H9 (cell line): ENCODE data around the gene SSBP3. TPM values are rescaled to one million over a fixed set of nuclear protein-coding genes. Genes with fewer than 3 reads are reported as not detected.

Source experiments
- DNase-seq: peaks from one replicate; pipeline ENCODE4 v3.0.0-alpha.2; 2017
- H2AFZ ChIP-seq: one replicate; pipeline ENCODE4 v1.6.1; 2013; ENCODE audit warnings: mild to moderate bottlenecking, low read length, control low read depth, moderate library complexity
- H2AK5ac ChIP-seq: 2 replicates; pipeline ENCODE4 v1.6.1; 2013; ENCODE audit warnings: low read length, control low read depth, mixed read lengths; ENCODE audit not compliant: insufficient read length
- H2BK120ac ChIP-seq: one replicate; pipeline ENCODE4 v1.6.1; 2013; ENCODE audit warnings: low read depth, mild to moderate bottlenecking, low read length, control low read depth, inconsistent platforms; ENCODE audit not compliant: poor library complexity, severe bottlenecking
- H2BK12ac ChIP-seq: 2 replicates; pipeline ENCODE4 v1.6.1; 2013; ENCODE audit warnings: low read length, control low read depth, mixed read lengths, low read depth; ENCODE audit not compliant: insufficient read length
- H2BK15ac ChIP-seq: 2 replicates; pipeline ENCODE4 v1.6.1; 2013; ENCODE audit warnings: low read depth, low read length, control low read depth
- H2BK20ac ChIP-seq: one replicate; pipeline ENCODE4 v1.6.1; 2013; ENCODE audit warnings: low read depth, mild to moderate bottlenecking, low read length, control low read depth, inconsistent platforms; ENCODE audit not compliant: poor library complexity, severe bottlenecking
- H2BK5ac ChIP-seq: 2 replicates; pipeline ENCODE4 v1.6.1; 2013; ENCODE audit warnings: low read length, control low read depth, mixed read lengths; ENCODE audit not compliant: insufficient read length
- H3K14ac ChIP-seq: 2 replicates; pipeline ENCODE4 v1.6.1; 2013; ENCODE audit warnings: low read length, control low read depth; ENCODE audit not compliant: insufficient read depth
- H3K18ac ChIP-seq: 2 replicates; pipeline ENCODE4 v1.6.1; 2013; ENCODE audit warnings: low read depth, mild to moderate bottlenecking, mixed read lengths, low read length, control low read depth; ENCODE audit not compliant: insufficient read length
- H3K23ac ChIP-seq: 2 replicates; pipeline ENCODE4 v1.6.1; 2013; ENCODE audit warnings: low read length, control low read depth, mixed read lengths, low read depth; ENCODE audit not compliant: insufficient read length
- H3K23me2 ChIP-seq: 2 replicates; pipeline ENCODE4 v1.6.1; 2013; ENCODE audit warnings: low read depth, mild to moderate bottlenecking, mixed read lengths, low read length, control low read depth; ENCODE audit not compliant: insufficient read length, poor library complexity, severe bottlenecking
- H3K27ac ChIP-seq: 2 replicates; pipeline ENCODE4 v1.5.1; 2013; ENCODE audit warnings: low read length, control low read depth, mixed read lengths, low read depth; ENCODE audit not compliant: insufficient read length
- H3K27me3 ChIP-seq: 2 replicates; pipeline ENCODE4 v1.6.1; 2013; ENCODE audit warnings: low read length, control low read depth, inconsistent platforms; ENCODE audit not compliant: insufficient read depth
- H3K4ac ChIP-seq: 2 replicates; pipeline ENCODE4 v1.6.1; 2013; ENCODE audit warnings: low read depth, mild to moderate bottlenecking, control low read depth, inconsistent platforms, low read length, moderate library complexity
- H3K4me1 ChIP-seq: 2 replicates; pipeline ENCODE4 v1.6.1; 2013; ENCODE audit warnings: low read length, control low read depth, inconsistent platforms; ENCODE audit not compliant: insufficient read depth
- H3K4me2 ChIP-seq: 2 replicates; pipeline ENCODE4 v1.6.1; 2013; ENCODE audit warnings: low read length, control low read depth, mixed read lengths; ENCODE audit not compliant: insufficient read length, insufficient read depth
- H3K56ac ChIP-seq: 2 replicates; pipeline ENCODE4 v1.6.1; 2013; ENCODE audit warnings: low read depth, mild to moderate bottlenecking, mixed read lengths, low read length, control low read depth; ENCODE audit not compliant: insufficient read length
- H3K79me1 ChIP-seq: 2 replicates; pipeline ENCODE4 v1.6.1; 2013; ENCODE audit warnings: low read depth, mild to moderate bottlenecking, moderate library complexity, low read length, control low read depth, inconsistent platforms; ENCODE audit not compliant: insufficient read depth, poor library complexity, severe bottlenecking
- H3K79me2 ChIP-seq: 2 replicates; pipeline ENCODE4 v1.6.1; 2013; ENCODE audit warnings: low read length, control low read depth, inconsistent platforms; ENCODE audit not compliant: insufficient read depth
- H3K9ac ChIP-seq: 2 replicates; pipeline ENCODE4 v1.6.1; 2013; ENCODE audit warnings: low read length, control low read depth, mixed read lengths; ENCODE audit not compliant: insufficient read length; ENCODE audit errors: extremely low read depth
- H3K9me3 ChIP-seq: one replicate; pipeline ENCODE4 v1.6.1; 2013; ENCODE audit warnings: low read depth, low read length, inconsistent platforms; ENCODE audit not compliant: control insufficient read depth
- H3T11ph ChIP-seq: one replicate; pipeline ENCODE4 v1.6.1; 2013; ENCODE audit warnings: mild to moderate bottlenecking, low read length, control low read depth, inconsistent platforms
- H4K20me1 ChIP-seq: one replicate; pipeline ENCODE4 v1.6.1; 2013; ENCODE audit not compliant: control insufficient read depth, insufficient read length, insufficient read depth
- H4K5ac ChIP-seq: 2 replicates; pipeline ENCODE4 v1.6.1; 2013; ENCODE audit warnings: low read depth, mild to moderate bottlenecking, mixed read lengths, low read length, control low read depth; ENCODE audit not compliant: insufficient read length
- H4K8ac ChIP-seq: replicated peaks from 2 replicates; pipeline ENCODE4 v1.6.1; 2013; ENCODE audit warnings: low read length, control low read depth, mixed read lengths, low read depth; ENCODE audit not compliant: insufficient read length
- H4K91ac ChIP-seq: 2 replicates; pipeline ENCODE4 v1.6.1; 2013; ENCODE audit warnings: low read depth, mild to moderate bottlenecking, moderate library complexity, mixed read lengths, low read length, control low read depth; ENCODE audit not compliant: insufficient read length
- H3K27ac Mint-ChIP-seq, 3 experiments: 2 replicates in 2 of 3; 3 replicates in 1 of 3; pipeline ENCODE4 v1.8.0; 2020 to 2021; ENCODE audit warnings: mixed read lengths in 3 of 3, mild to moderate bottlenecking in 1 of 3, moderate library complexity in 1 of 3
- H3K27me3 Mint-ChIP-seq: 2 replicates; pipeline ENCODE4 v1.8.0; 2021; ENCODE audit warnings: low read depth, mild to moderate bottlenecking, moderate library complexity, mixed read lengths
- H3K36me3 Mint-ChIP-seq, 3 experiments: 2 replicates in 2 of 3; 3 replicates in 1 of 3; pipeline ENCODE4 v1.8.0; 2020 to 2021; ENCODE audit warnings: low read depth in 3 of 3, mixed read lengths in 3 of 3; ENCODE audit not compliant: insufficient read depth in 1 of 3
- H3K4me1 Mint-ChIP-seq, 2 experiments: 2 replicates each; pipeline ENCODE4 v1.8.0; 2020; ENCODE audit warnings: mixed read lengths in 2 of 2
- H3K4me3 Mint-ChIP-seq, 2 experiments: 2 replicates in 1 of 2; 3 replicates in 1 of 2; pipeline ENCODE4 v1.8.0; 2020 to 2021; ENCODE audit warnings: mild to moderate bottlenecking in 2 of 2, mixed read lengths in 2 of 2, moderate library complexity in 1 of 2
- H3K9me3 Mint-ChIP-seq, 2 experiments: 2 replicates in 1 of 2; 3 replicates in 1 of 2; pipeline ENCODE4 v1.8.0; 2020; ENCODE audit warnings: mild to moderate bottlenecking in 2 of 2, mixed read lengths in 2 of 2, moderate library complexity in 1 of 2
- CTCF ChIP-seq: fragments of 200-600 bp; sonication (generic); conservative IDR thresholded peaks from 3 replicates; pipeline ENCODE4 v1.8.0; 2021; ENCODE audit warnings: antibody characterized with exemption, mild to moderate bottlenecking
- WGBS: extraction: QIAGEN DNeasy Blood & Tissue Kit; methylation state at CpG from one replicate; pipeline ENCODE4 v1.1.7; 2013; ENCODE audit warnings: missing lambda C conversion rate, low lambda C conversion rate, mixed read lengths; ENCODE audit not compliant: insufficient read length; ENCODE audit errors: extremely low coverage; 5-methylcytosine and 5-hydroxymethylcytosine counted together
- total RNA-seq: library from RNA; stranded (reverse); gene quantifications from 2 replicates; pipeline ENCODE4 v1.2.1, GENCODE V29; 2021

Gene SSBP3
- total RNA-seq, 1 experiment from 2014 or later = 126 TPM

GRCh38 chr1:54276617-54277450 lies 129.4 kb downstream of the SSBP3 start:
- no peak overlapping the region for H3K23ac ChIP-seq
- H4K20me1 ChIP-seq = no peaks in the 10 kb centered on the region
- no peak overlapping the region for H2AK5ac ChIP-seq
- no peak overlapping the region for H2BK20ac ChIP-seq
- no peak overlapping the region for H2BK15ac ChIP-seq
- WGBS = no CpG with 5 or more reads among the region's 11 CpGs
- H3K27ac ChIP-seq = no peak overlapping the region
- peaks cover 3% of the 10 kb centered on the region; the same call in 1 of the 2 replicates for H3K4me1 ChIP-seq
- no peak overlapping the region for H3K4ac ChIP-seq
- Mint-ChIP-seq H3K27ac (peak overlapping the region in 2 of 3 experiments; percentile 62 to 91; a peak in 3 of 7 replicates), H3K36me3 (peaks cover 16 to 25% (median 20%) of the 10 kb centered on the region in 3 experiments), H3K9me3 (no peaks in the 10 kb centered on the region; a peak in 1 of 5 replicates), H3K27me3 (no peaks in the 10 kb centered on the region; the same call in 1 of the 2 replicates), H3K4me3 (no peak overlapping the region), H3K4me1 (peaks cover 39 to 43% of the 10 kb centered on the region in 2 experiments)
- no peak overlapping the region for H2BK12ac ChIP-seq
- H3K79me2 ChIP-seq = no peaks in the 10 kb centered on the region; the same call in 1 of the 2 replicates
- H2AFZ ChIP-seq = no peak overlapping the region
- H4K8ac ChIP-seq = no peak overlapping the region
- no peak overlapping the region for H4K5ac ChIP-seq
- no peaks in the 10 kb centered on the region for H3K27me3 ChIP-seq
- H3K79me1 ChIP-seq = no peaks in the 10 kb centered on the region
- no peak overlapping the region for H2BK5ac ChIP-seq
- no peak overlapping the region for H3K14ac ChIP-seq
- H4K91ac ChIP-seq = no peak overlapping the region
- no peak overlapping the region for H2BK120ac ChIP-seq
- H3K9ac ChIP-seq = no peak overlapping the region
- H3T11ph ChIP-seq = no peak overlapping the region
- H3K18ac ChIP-seq = no peak overlapping the region
- no peaks in the 10 kb centered on the region for H3K23me2 ChIP-seq
- H3K56ac ChIP-seq = no peak overlapping the region
- DNase-seq = no peak
- no peaks in the 10 kb centered on the region for H3K9me3 ChIP-seq
- TF ChIP-seq CTCF = no peak
- no peak overlapping the region for H3K4me2 ChIP-seq
